Measurements from ENCODE around the gene S100A10.

The S100A10 gene

GRCh38 chr1:152029929-152030211 is 36.2 kb upstream of the S100A10 start:
- Histone ChIP-seq H3K27ac (ENCODE audit: low read length) (no peak overlapping the region), H3F3A (ENCODE audit: insufficient read depth, low read length) (peaks cover 51% of the 10 kb centered on the region)

GRCh38 chr1:152029144-152029928 is 35.7 kb upstream of the S100A10 start:
- Histone ChIP-seq H3K79me2 (ENCODE audit: low read length) (peaks cover 20% of the 10 kb centered on the region), H3K27me3 (replicated peaks; ENCODE audit: insufficient read depth, low read length) (no peaks in the 10 kb centered on the region), H3K36me3 (replicated peaks; ENCODE audit: insufficient read depth, low read length) (peaks cover 29% of the 10 kb centered on the region), H3K4me3 (ENCODE audit: low read length) (no peak overlapping the region), H3F3A (ENCODE audit: insufficient read depth, low read length) (peaks cover 46% of the 10 kb centered on the region), H3K9me2 (replicated peaks; ENCODE audit: insufficient read depth, low read length) (no peaks in the 10 kb centered on the region), H3K9ac (ENCODE audit: low read length) (no peak overlapping the region), H4K20me1 (ENCODE audit: insufficient read depth, low read length) (peaks cover 13% of the 10 kb centered on the region; the same call in 1 of the 2 replicates), H3K4me1 (ENCODE audit: low read length) (peaks cover 12% of the 10 kb centered on the region), H3K4me2 (ENCODE audit: low read depth, low read length) (no peak overlapping the region), H3K9me3 (replicated peaks; ENCODE audit: insufficient read depth, low read length) (no peaks in the 10 kb centered on the region), H2AFZ (ENCODE audit: low read length) (no peak overlapping the region), H3K27ac (ENCODE audit: low read length) (peak overlapping the region; percentile 1; the same call in 1 of the 2 replicates)
- DNase-seq: no peak
- TF ChIP-seq EZH2 (optimal IDR thresholded peaks at IDR 0.05; ENCODE audit: low read depth, low read length) (no peak), EZH2phosphoT487 (IDR thresholded peaks at IDR 0.05; ENCODE audit: low read length) (no peak), CTCF (IDR thresholded peaks at IDR 0.05; ENCODE audit: low read length) (no peak)

More at GRCh38 chr1:152029929-152030211, 36.2 kb upstream of the S100A10 start:
- Histone ChIP-seq H3K4me3 (ENCODE audit: low read length) (no peak overlapping the region), H3K9me2 (replicated peaks; ENCODE audit: insufficient read depth, low read length) (no peaks in the 10 kb centered on the region), H3K4me2 (ENCODE audit: low read depth, low read length) (no peak overlapping the region), H4K20me1 (ENCODE audit: insufficient read depth, low read length) (peaks cover 13% of the 10 kb centered on the region; the same call in 1 of the 2 replicates), H3K9me3 (replicated peaks; ENCODE audit: insufficient read depth, low read length) (no peaks in the 10 kb centered on the region), H3K27me3 (replicated peaks; ENCODE audit: insufficient read depth, low read length) (no peaks in the 10 kb centered on the region), H3K79me2 (ENCODE audit: low read length) (peaks cover 25% of the 10 kb centered on the region), H3K36me3 (replicated peaks; ENCODE audit: insufficient read depth, low read length) (peaks cover 29% of the 10 kb centered on the region), H3K9ac (ENCODE audit: low read length) (no peak overlapping the region), H2AFZ (ENCODE audit: low read length) (no peak overlapping the region), H3K4me1 (ENCODE audit: low read length) (peaks cover 16% of the 10 kb centered on the region)
- no peak for TF ChIP-seq CTCF (IDR thresholded peaks at IDR 0.05; ENCODE audit: low read length)
- TF ChIP-seq EZH2 (optimal IDR thresholded peaks at IDR 0.05; ENCODE audit: low read depth, low read length): no peak
- TF ChIP-seq EZH2phosphoT487 (IDR thresholded peaks at IDR 0.05; ENCODE audit: low read length): no peak
- DNase-seq: no peak

- Histone ChIP-seq H2AFZ (ENCODE audit: low read length) (no peak overlapping the region), H3K27me3 (replicated peaks; ENCODE audit: insufficient read depth, low read length) (no peaks in the 10 kb centered on the region), H3K4me2 (ENCODE audit: low read depth, low read length) (no peak overlapping the region), H3F3A (ENCODE audit: insufficient read depth, low read length) (peaks cover 22% of the 10 kb centered on the region), H3K4me1 (ENCODE audit: low read length) (no peaks in the 10 kb centered on the region), H3K9me2 (replicated peaks; ENCODE audit: insufficient read depth, low read length) (no peaks in the 10 kb centered on the region), H3K9ac (ENCODE audit: low read length) (no peak overlapping the region), H3K79me2 (ENCODE audit: low read length) (no peaks in the 10 kb centered on the region), H3K4me3 (ENCODE audit: low read length) (no peak overlapping the region), H3K9me3 (replicated peaks; ENCODE audit: insufficient read depth, low read length) (no peaks in the 10 kb centered on the region), H4K20me1 (ENCODE audit: insufficient read depth, low read length) (no peaks in the 10 kb centered on the region), H3K27ac (ENCODE audit: low read length) (no peak overlapping the region), H3K36me3 (replicated peaks; ENCODE audit: insufficient read depth, low read length) (peaks cover 7% of the 10 kb centered on the region; the same call in 1 of the 2 replicates)
- TF ChIP-seq CTCF (IDR thresholded peaks at IDR 0.05; ENCODE audit: low read length): no peak
- TF ChIP-seq EZH2 (optimal IDR thresholded peaks at IDR 0.05; ENCODE audit: low read depth, low read length): no peak
- no peak for TF ChIP-seq EZH2phosphoT487 (IDR thresholded peaks at IDR 0.05; ENCODE audit: low read length)
- DNase-seq: no peak
These were observed 33.2 kb upstream of the S100A10 start for GRCh38 chr1:152026895-152027294.

All from MM.1S (cell line).